NCI-H524 treated with DMSO at 0.1 percent for 48 hours (cell line): ENCODE results near the gene IPO13.

Experiments used
- DNase-seq: peaks from one replicate; lab custom pipeline; 2025; lab: John Stamatoyannopoulos, UW

Gene IPO13

DNA sequence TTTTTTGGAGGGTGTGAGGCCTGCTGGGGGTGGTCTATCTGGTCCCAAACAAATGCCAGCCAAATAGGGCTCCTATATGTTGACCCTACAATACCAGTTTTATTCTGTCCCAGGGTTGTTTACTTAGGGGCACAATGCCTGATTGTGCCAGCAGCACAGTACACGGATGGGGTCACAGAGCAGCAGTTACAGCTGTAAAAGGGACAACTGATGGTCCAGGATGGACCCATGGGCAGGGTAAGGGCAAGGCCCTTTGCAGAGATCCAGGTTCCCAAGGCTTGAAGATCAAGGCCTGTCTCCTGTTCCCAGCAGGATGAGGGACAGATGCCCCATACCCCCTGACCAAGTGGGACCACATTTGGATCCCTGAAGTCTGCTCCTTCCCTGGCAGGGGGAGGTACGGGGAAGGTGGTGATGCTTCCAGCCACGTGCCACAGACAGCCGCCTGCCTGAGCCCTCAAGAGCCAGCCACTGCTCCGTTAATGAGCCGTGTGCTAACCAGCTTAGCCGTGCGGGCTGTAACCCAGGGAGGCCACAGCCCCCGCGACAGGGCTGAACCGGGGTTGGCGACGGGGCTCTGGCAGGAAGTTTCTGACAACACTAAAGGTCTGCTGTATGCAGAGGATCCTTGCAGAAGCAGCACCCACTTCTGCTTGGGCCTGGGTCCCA, 66.3 kb downstream of the IPO13 start:
- DNase-seq = no peak

DNA sequence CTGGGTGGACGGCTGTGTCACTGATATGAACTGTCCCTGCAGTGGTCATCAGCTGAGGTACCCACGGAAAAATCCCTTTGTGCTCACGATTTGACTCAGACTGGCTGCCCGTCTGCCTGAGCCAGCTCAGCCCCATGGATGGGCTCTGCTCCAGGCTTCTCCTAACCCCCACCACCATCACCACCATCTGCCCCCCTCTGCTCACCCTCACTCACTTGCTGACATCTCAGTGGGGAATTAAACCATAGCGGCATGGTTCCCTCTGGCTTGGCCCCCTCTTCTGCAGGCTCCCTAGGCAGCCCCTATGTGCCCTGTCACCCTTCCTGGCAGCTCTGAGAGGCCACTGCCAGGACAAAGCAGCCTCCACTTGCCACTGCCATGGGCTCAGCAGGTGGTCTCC, 67.2 kb downstream of the IPO13 start:
- DNase-seq = no peak

DNA sequence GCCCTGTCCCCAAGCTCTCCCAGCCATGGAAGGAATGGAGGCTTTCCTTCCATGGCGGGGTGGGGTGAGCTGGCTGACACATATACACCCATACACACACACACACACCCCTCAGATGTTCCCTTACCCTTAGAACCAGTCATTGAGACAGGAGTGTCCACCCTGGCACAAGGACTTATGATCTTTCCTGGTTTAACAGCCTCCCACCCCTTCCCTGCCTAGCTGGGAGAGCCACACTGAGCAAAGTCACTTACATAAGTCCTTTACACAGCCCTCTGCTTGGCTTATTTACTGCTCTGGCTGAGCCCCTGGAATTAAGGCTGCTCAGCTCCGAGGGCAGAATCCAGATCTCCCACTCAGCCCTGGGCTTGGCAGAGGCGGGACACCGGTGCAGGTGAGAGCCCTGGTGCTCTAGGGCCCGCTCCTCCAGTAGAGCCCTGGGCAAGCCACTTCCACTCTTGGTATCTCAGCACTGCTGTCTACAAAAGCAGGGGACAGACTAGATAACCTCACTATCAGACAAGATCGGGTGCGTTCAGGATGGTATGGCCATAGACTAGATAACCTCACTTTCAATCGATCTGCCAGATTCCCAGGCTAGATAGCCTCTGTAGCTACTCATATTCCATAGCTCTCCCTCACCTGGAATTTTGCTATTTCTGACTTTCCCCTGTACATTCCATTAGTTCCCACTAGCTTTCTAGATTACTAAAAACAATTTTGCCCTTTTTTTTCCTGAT, 67.8 kb downstream of the IPO13 start:
- DNase-seq = no peak

DNA sequence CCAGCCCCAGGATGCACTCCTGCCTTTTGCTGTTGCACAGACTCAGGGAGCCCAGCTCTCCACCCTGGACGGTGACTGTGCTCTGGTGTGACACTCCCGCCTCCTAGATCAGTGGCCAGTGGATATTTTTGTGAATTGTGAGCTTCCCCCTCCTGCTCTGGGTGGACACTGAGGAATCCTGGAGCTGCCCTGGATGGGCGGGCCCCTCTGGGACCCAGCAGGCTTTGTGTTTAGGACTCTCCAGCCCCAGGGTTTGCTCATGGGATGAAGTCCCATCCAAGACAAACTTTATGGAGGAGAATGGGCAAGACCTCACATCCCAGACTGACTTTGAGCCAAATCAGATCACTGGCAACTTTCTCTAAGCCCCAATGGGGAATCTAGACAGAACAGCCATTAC, 68.5 kb downstream of the IPO13 start:
- DNase-seq = no peak

DNA sequence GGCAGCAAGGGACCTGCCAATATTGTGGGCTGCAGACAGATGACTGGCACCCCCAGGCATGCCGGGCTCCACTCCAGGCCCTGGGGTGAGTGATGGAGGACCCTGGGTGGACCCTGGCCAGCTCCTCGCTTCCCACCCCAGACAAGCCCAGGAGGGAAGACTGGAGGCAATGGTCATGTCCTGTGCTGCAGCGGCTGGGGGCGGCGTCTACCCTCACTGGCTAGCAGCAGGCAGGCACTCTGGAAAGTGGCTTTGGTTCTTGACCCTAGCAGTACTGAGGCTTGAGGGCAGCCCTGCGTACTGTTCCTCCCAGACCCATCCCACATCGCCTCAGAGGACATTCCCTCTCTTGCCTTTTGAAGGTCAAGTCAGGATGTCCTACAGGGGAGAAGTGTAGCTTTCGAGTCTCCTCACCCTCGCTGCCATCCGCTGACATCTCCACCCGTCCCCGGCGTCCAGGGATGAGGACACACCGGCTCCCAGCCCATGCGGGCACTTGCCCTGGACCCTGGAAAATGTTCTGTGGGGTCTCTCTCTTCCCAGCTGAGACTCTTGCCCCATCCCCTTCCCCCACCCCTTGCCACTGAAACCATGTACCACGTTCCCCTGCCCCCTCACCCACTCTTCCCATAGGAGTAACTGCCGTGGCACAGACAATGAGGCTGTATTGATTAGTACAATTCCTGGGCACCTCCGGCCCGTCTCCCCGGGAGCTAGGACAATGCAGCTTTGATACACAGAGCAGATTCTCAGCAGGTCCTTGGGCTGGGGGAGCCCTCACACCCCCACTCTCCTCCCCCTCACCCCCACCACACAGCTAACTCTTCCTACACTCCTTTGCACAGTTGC, 69.5 kb downstream of the IPO13 start:
- no peak for DNase-seq

DNA sequence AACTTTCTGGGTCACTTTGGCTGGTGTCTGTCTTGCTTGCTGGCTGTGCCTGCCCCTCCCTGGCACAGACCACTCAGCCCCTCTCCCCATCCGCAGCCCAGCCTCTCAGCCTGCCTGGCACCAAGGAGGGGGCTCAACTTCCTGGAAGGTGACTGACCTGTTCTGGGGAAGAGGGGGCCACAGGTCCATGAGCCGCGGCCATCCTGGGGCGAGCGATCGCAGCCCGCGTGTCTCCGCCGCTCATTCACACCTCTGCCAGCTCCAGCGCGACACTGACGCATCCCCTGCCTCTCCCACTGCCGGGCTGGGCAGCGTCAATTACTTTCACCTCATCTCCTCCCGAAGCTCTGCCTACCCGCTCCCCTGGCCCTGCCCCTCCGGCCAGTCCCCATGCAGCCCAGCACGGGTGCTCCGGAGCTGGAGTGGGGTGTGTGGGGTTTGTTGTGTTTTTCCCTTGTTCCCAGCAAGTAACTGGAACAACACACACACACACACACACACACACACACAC, 70.2 kb downstream of the IPO13 start:
- DNase-seq = no peak
